ENCODE results near the gene TMEM161A. TPM values are rescaled to one million over a fixed set of nuclear protein-coding genes. Genes with fewer than 3 reads are reported as not detected.
A peak's percentile ranks its signal among the peaks of the same experiment; 100 is the strongest.

The TMEM161A gene
- total and polyA plus RNA-seq, 2 of the 13 experiments (the other 11 are each of a cell fraction or from before 2014, with no cell fraction given): 25.9 to 31.4 TPM

GRCh38 chr19:19138109-19138981, at the start of gene TMEM161A (continued):
- no peak for TF ChIP-seq AHDC1 (CRISPR knock-in tag; IDR thresholded peaks at IDR 0.05; ENCODE audit: borderline replicate concordance)
- no peak for TF ChIP-seq SNAPC2 (CRISPR knock-in tag; IDR thresholded peaks at IDR 0.05)
- no peak for TF ChIP-seq JDP2 (CRISPR knock-in tag; IDR thresholded peaks at IDR 0.05; ENCODE audit: borderline replicate concordance)
- no peak for TF ChIP-seq MYNN (CRISPR knock-in tag; IDR thresholded peaks at IDR 0.05; ENCODE audit: low read depth)
- TF ChIP-seq GATAD1 (CRISPR knock-in tag; IDR thresholded peaks at IDR 0.05): peak; percentile 74
- 0 out of 2 replicates have a peak, but pooled peaks have one; percentile 21 for TF ChIP-seq ZNF777 (CRISPR knock-in tag; IDR thresholded peaks at IDR 0.05)
- no peak for TF ChIP-seq KDM1A (CRISPR knock-in tag; IDR thresholded peaks at IDR 0.05)
- TF ChIP-seq TMF1 (CRISPR knock-in tag; IDR thresholded peaks at IDR 0.05; ENCODE audit: low read depth): 0 out of 2 replicates have a peak, but pooled peaks have one; percentile 40
- TF ChIP-seq DMAP1 (CRISPR knock-in tag; IDR thresholded peaks at IDR 0.05): peak; percentile 50; the same call in 1 of the 2 replicates
- no peak; the same call in 1 of the 2 replicates for TF ChIP-seq FOSL2 (CRISPR knock-in tag; IDR thresholded peaks at IDR 0.05)
- no peak for TF ChIP-seq AKAP8 (CRISPR knock-in tag; IDR thresholded peaks at IDR 0.05)
- no peak for TF ChIP-seq ZNF235 (CRISPR knock-in tag; IDR thresholded peaks at IDR 0.05; ENCODE audit: borderline replicate concordance)
- TF ChIP-seq KDM5A (IDR thresholded peaks at IDR 0.05; ENCODE audit: borderline replicate concordance, low read length): peak; percentile 32; the same call in 1 of the 2 replicates
- TF ChIP-seq ESRRA (CRISPR knock-in tag; IDR thresholded peaks at IDR 0.05; ENCODE audit: low read depth): no peak
- peak; percentile 96 for TF ChIP-seq PBX2 (CRISPR knock-in tag; IDR thresholded peaks at IDR 0.05)
- no peak for TF ChIP-seq ZNF644 (CRISPR knock-in tag; IDR thresholded peaks at IDR 0.05; ENCODE audit: low read depth)
- no peak for TF ChIP-seq ZNF75D (CRISPR knock-in tag; IDR thresholded peaks at IDR 0.05; ENCODE audit: borderline replicate concordance)
- TF ChIP-seq ZFP90 (CRISPR knock-in tag; IDR thresholded peaks at IDR 0.05; ENCODE audit: borderline replicate concordance): peak; percentile 77; the same call in 1 of the 2 replicates
- peak; percentile 75 to 91 for TF ChIP-seq POLR2A (IDR thresholded peaks at IDR 0.05; ENCODE audit: insufficient read depth in 1 of 2, low read depth in 2 of 2, low read length in 2 of 2)
- no peak for TF ChIP-seq ARID2 (CRISPR knock-in tag; IDR thresholded peaks at IDR 0.05; ENCODE audit: borderline replicate concordance)
- TF ChIP-seq KDM5B (CRISPR knock-in tag; IDR thresholded peaks at IDR 0.05; ENCODE audit: borderline replicate concordance): peak; percentile 78; the same call in 1 of the 2 replicates
- TF ChIP-seq ZSCAN9 (CRISPR knock-in tag; IDR thresholded peaks at IDR 0.05; ENCODE audit: borderline replicate concordance): no peak
- no peak; the same call in 1 of the 2 replicates for TF ChIP-seq ZZZ3 (CRISPR knock-in tag; IDR thresholded peaks at IDR 0.05; ENCODE audit: borderline replicate concordance)
- TF ChIP-seq ZNF34 (CRISPR knock-in tag; IDR thresholded peaks at IDR 0.05; ENCODE audit: borderline replicate concordance): no peak
- no peak for TF ChIP-seq MLLT10 (CRISPR knock-in tag; IDR thresholded peaks at IDR 0.05)
